Hypothalamus (tissue), 51 donors: ENCODE measurements around the gene CTF1.
"Not testable (repeated sequence)": the region's sequence is repeated elsewhere in the genome, so short reads cannot be mapped to it uniquely, and the experiment has no call there.

Experiments used
- DNase-seq, 51 donors: peaks; one replicate each; lab custom pipeline; 2025; lab: John Stamatoyannopoulos, UW

The CTF1 gene

DNA sequence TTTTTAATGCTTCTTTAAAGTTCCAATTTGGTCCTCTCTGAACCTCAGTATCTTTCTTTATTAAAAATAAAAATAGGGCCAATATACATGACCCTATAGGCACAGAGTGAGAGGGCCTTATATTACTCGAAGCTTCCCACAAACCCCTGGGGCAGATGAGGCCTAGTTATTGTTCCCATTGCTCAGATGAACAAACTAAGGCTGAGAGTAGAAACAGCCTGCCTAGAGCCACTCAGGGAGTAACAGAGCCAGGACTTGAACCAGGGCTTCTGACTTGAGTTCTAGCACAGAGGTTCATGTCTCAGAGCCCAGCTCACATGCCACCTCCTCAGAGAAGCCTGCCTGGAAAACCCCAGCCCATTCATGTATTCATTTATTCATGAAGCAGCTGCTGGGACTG is 10.3 kb upstream of the CTF1 start:
- no peak for DNase-seq

- DNase-seq = no peak
Measured at GRCh38 chr16:30887927-30888326, 8.5 kb upstream of the CTF1 start.

DNA sequence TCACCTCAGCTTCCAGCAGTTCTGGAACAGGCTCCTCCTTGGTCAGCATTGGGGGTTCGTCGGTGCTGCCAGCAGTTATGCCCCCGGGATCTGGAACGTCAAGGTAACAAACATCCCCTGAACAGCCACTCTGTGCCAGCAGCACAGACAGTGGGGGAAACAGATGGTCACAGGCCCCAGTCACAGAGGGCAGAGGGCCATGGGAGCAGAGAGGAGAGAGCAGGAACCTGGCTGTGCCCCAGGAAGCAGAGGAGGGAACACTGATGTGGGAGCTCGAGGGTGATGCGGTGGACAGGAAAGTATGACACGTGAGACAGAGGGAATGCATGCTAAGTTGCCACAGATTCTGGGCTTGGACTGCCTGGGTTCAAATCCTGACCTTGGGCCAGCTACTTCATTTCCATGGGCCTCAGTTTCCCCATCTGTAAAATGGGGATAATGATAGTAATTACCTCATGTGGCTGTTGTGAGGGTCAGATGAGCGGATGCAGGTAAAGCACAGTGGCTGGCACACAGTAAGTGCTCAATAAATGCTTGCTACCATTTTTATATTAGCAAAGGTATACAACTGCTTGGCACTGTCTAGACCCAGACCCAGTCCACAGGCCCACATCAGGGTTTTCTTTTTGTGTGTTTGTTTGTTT is 7.4 kb upstream of the CTF1 start:
- no peak for DNase-seq

DNA sequence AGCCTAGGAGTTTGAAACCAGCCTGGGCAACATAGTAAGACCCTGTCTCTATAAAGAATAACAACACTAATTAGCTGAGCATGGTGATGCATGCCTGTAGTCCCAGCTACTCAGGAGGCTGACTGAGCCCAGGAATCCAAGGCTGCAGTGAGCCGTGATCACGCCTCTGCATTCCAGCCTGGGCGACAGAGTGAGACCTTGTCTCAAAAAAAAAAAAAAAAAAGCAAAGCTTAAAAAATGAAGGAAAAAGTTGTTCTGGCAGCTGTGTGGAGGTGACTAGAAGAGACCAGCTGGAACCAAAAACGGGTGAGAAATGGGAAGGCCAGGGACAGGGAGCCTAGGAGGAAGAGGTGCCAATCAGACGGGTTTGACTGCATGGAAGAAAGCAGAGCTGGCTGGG is 6.7 kb upstream of the CTF1 start:
- no peak for DNase-seq

DNA sequence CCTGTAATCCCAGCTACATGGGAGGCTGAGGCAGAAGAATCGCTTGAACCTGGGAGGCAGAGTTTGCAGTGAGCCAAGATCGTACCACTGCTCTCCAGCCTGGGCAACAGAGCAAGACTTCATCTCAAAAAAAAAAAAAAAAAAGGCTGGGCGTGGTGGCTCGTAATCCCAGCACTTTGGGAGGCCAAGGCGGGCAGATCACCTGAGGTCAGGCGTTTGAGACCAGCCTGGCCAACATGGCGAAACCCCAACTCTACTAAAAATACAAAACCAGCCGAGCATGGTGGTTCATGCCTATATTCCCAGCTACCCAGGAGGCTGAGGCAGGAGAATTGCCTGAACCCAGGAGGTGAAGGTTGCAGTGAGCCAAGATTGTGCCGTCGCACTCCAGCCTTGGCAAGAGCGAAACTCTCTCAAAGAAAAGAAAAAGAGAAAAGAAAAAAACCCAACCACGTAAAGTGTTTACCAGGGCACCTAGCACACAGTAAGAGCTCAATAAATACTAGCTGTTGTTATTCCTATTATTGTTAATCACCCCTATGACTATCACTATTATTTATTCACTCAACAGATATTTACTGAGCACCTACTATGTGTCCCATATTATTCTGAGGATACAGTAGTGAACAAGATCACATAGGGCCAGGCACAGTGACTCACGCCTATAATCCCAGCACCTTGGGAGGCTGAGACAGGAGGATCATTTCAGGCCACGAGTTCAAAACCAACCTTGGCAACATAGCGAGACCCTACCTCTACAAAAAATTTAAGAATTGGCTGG is 5.2 kb upstream of the CTF1 start:
- DNase-seq = not testable (repeated sequence)

DNA sequence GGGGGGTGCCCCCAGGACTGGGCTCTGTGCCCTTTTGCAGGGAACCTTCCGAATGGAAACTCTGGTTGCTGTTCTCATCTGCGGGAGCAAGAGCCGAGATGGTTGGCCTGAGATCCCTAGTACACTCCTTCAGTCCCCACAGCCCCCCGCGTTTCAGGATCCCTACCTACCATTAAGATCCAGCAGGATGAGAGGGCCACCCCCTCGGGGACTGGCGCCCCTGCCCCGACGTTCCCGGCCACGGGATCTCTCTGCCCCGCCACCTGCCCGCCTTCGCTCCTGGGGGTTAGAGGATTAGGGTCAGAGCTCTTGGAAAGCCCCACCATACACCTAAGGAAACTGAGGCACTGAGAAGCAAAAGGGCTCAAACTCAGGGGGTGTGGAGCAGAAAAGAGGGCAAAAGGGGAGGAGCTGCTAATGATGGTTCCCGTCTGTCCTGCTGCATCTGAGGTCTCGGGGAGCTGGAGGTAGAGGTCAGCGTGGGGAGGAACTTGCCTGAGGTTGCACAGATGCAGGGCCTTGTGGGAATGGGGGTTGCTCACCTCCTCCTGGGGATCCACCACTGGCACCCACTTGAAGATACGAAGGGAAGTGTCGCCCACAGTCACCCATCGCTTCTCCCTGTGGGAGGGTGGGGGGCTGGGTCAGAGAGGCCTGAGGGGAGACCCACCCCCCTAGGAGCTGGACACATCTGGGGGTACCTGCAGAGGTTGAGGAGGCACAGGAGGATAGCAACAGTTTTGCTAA is 3.6 kb upstream of the CTF1 start:
- DNase-seq = no peak

- DNase-seq = peak in 1 of 51 donors; percentile 36
Measured at GRCh38 chr16:30893417-30893743, 3.0 kb upstream of the CTF1 start.

- peak in 49 of 51 donors; percentile 28 to 92 (median 76) for DNase-seq
Measured at GRCh38 chr16:30893744-30894539, 2.5 kb upstream of the CTF1 start, which contains the start of gene BCL7C. Gene BCL7C (minus strand): TSS chr16:30894077. CDS start chr16:30893944, 133 bp downstream.

GRCh38 chr16:30894540-30895368 is 1.7 kb upstream of the CTF1 start:
- DNase-seq = peak in 1 of 51 donors; percentile 27

DNA sequence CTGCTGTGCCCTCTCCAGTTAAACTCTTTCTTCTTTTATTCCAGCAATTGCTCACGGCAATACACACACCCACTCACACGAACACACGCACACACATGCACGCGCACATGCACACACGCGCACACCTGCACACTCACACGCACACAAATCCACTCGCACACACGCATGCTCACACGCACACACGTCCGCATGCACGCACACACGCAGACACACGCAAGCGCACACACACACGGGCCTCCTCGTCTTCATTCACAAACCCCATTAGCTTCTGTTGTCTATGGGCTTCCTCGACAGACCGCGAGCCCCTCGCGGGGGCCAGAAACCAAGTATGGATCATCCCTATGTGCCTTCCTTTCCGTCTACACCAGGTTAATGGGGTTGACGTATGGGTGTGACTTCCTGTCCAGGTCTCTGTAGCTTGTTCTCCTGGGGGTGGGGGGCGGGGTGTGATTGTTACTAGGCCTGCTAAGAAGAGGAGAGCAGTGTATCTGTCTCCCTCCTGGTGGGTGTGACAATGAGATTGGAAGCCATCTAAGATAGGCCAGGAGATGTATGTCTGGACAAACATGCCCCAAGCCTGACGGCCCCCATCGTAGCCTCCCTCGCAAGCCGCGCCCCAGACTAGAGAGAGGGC is 670 bp upstream of the CTF1 start:
- DNase-seq = no peak

DNA sequence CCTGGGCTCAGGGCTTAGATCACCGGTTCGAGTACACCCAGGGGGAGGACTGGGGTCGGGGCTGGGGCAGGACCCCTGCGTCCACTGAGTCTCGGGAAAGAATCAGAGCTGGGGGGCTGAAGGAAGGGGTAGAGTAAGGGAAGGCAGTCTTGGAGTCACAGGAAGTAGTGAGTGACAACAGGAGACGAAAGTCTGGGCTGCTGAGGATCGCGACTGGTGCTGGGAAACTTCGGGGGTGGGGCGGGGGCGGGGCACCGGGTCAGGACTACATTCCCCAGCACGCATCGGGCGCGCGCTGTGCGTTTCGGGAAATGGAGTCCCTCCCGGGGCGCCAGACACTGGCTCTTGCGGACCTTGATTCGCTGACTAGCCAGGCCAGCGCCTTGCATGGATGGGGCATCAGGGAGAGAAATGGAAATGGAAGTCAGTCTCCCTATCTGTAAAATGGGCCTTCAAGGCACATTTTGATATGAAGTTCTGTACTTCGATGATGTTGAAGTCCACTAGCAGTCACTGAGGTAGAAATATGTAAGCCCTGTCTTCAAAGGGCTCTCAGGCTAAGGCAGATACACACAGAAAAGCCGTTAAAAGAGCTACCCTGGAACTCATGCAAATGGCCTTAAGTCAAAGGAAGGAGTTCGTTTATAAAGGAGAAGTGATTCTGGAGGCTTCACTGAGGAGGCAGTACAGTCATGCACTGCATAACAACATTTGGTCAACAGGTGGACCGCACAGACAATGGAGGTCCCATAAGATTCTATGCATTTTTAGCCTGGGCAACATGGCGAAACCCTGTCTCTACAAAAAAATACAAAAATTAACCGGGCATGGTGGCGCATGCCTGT is 697 bp downstream of the CTF1 start:
- peak; percentile 44 to 94 (median 81) for DNase-seq

- no peak for DNase-seq
Measured at GRCh38 chr16:30899794-30900193, 3.4 kb downstream of the CTF1 start.

GRCh38 chr16:30900588-30900987 is 4.2 kb downstream of the CTF1 start:
- DNase-seq = no peak

- no peak for DNase-seq
Measured at GRCh38 chr16:30901201-30902028, 5.0 kb downstream of the CTF1 start.

DNA sequence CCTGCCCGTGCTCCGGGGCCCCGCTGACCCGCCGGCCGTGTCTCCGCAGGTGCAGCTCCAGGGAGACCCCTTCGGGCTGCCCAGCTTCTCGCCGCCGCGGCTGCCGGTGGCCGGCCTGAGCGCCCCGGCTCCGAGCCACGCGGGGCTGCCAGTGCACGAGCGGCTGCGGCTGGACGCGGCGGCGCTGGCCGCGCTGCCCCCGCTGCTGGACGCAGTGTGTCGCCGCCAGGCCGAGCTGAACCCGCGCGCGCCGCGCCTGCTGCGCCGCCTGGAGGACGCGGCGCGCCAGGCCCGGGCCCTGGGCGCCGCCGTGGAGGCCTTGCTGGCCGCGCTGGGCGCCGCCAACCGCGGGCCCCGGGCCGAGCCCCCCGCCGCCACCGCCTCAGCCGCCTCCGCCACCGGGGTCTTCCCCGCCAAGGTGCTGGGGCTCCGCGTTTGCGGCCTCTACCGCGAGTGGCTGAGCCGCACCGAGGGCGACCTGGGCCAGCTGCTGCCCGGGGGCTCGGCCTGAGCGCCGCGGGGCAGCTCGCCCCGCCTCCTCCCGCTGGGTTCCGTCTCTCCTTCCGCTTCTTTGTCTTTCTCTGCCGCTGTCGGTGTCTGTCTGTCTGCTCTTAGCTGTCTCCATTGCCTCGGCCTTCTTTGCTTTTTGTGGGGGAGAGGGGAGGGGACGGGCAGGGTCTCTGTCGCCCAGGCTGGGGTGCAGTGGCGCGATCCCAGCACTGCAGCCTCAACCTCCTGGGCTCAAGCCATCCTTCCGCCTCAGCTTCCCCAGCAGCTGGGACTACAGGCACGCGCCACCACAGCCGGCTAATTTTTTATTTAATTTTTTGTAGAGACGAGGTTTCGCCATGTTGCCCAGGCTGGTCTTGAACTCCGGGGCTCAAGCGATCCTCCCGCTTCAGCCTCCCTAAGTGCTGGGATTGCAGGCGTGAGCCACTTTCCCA is 5.9 kb downstream of the CTF1 start:
- DNase-seq = peak in 41 of 51 donors; percentile 7 to 77 (median 53)

GRCh38 chr16:30903002-30903401 is 6.6 kb downstream of the CTF1 start:
- peak in 1 of 51 donors; percentile 29 for DNase-seq
